GM23248 (cell line): ENCODE measurements around the gene ERCC2. TPM values are rescaled to one million over a fixed set of nuclear protein-coding genes. Genes with fewer than 3 reads are reported as not detected.
"Not testable (repeated sequence)": the region's sequence is repeated elsewhere in the genome, so short reads cannot be mapped to it uniquely, and the experiment has no call there.

Experiments used
- DNase-seq: peaks from one replicate; pipeline ENCODE4 v3.0.0-alpha.2; 2015
- H2AFZ ChIP-seq: fragments of 200-600 bp; sonication (generic); 2 replicates; pipeline ENCODE4 v1.6.1; 2016; ENCODE audit warnings: antibody characterized with exemption
- H3F3A ChIP-seq: fragments of 200-600 bp; sonication (generic); 2 replicates; pipeline ENCODE4 v1.6.1; 2016; ENCODE audit warnings: mild to moderate bottlenecking, antibody characterized with exemption, mixed run types; ENCODE audit not compliant: insufficient read depth
- H3K27ac ChIP-seq: fragments of 200-600 bp; sonication (generic); 2 replicates; pipeline ENCODE4 v1.5.1; 2016; ENCODE audit warnings: mild to moderate bottlenecking
- H3K27me3 ChIP-seq: fragments of 200-600 bp; sonication (generic); replicated peaks from 2 replicates; pipeline ENCODE4 v1.6.1; 2016; ENCODE audit warnings: mild to moderate bottlenecking; ENCODE audit not compliant: insufficient read depth
- H3K36me3 ChIP-seq: fragments of 200-600 bp; sonication (generic); 2 replicates; pipeline ENCODE4 v1.6.1; 2016; ENCODE audit warnings: low read depth, mild to moderate bottlenecking
- H3K4me1 ChIP-seq: fragments of 200-600 bp; sonication (generic); 2 replicates; pipeline ENCODE4 v1.6.1; 2016; ENCODE audit warnings: mild to moderate bottlenecking; ENCODE audit not compliant: insufficient read depth
- H3K4me2 ChIP-seq: fragments of 200-600 bp; sonication (generic); one replicate; pipeline ENCODE4 v1.6.1; 2016; ENCODE audit warnings: mild to moderate bottlenecking; ENCODE audit not compliant: unreplicated experiment
- H3K4me3 ChIP-seq: fragments of 200-600 bp; sonication (generic); 2 replicates; pipeline ENCODE4 v1.5.1; 2016; ENCODE audit warnings: mild to moderate bottlenecking
- H3K79me2 ChIP-seq: fragments of 200-600 bp; sonication (generic); 2 replicates; pipeline ENCODE4 v1.6.1; 2016; ENCODE audit warnings: mild to moderate bottlenecking; ENCODE audit not compliant: insufficient read depth
- H3K9ac ChIP-seq: fragments of 200-600 bp; sonication (generic); 2 replicates; pipeline ENCODE4 v1.6.1; 2016; ENCODE audit warnings: mild to moderate bottlenecking
- H3K9me2 ChIP-seq: fragments of 200-600 bp; sonication (generic); 2 replicates; pipeline ENCODE4 v1.6.1; 2016; ENCODE audit warnings: mixed run types, mild to moderate bottlenecking, moderate library complexity; ENCODE audit not compliant: insufficient read depth
- H3K9me3 ChIP-seq: fragments of 200-600 bp; sonication (generic); one replicate; pipeline ENCODE4 v1.6.1; 2017; ENCODE audit warnings: low read depth
- H4K20me1 ChIP-seq: fragments of 200-600 bp; sonication (generic); 2 replicates; pipeline ENCODE4 v1.6.0; 2016; ENCODE audit not compliant: insufficient read depth
- EZH2 ChIP-seq: fragments of 200-600 bp; sonication (generic); IDR thresholded peaks from 2 replicates; pipeline ENCODE4 v1.6.1; 2018; ENCODE audit warnings: antibody characterized with exemption, mild to moderate bottlenecking; ENCODE audit not compliant: insufficient read depth, poor library complexity, severe bottlenecking
- EZH2phosphoT487 ChIP-seq: fragments of 200-600 bp; sonication (generic); IDR thresholded peaks from 2 replicates; pipeline ENCODE4 v1.6.1; 2018; ENCODE audit warnings: antibody characterized with exemption, moderate library complexity, mild to moderate bottlenecking, low read depth; ENCODE audit not compliant: insufficient read depth
- WGBS, 2 experiments: methylation state at CpG; one replicate each; pipeline ENCODE4 v1.1.6; 2015 to 2017; ENCODE audit warnings: low lambda C conversion rate in 2 of 2, low coverage in 1 of 2; ENCODE audit errors: missing lambda C conversion rate in 2 of 2; 5-methylcytosine and 5-hydroxymethylcytosine counted together
- in situ Hi-C: fragments of 300-500 bp; cut with MboI; formaldehyde crosslinking; loops from 2 replicates; pipeline ENCODE4 v1.15.0; 2020
- polyA plus RNA-seq: library from polyadenylated mRNA; unstranded; fragments of >200 nt; fragmentation: Nextera tagmentation; extraction: Ambion mirVana; gene quantifications from 2 replicates; pipeline ENCODE4 v1.2.1, GENCODE V29; 2016
- total RNA-seq: library from RNA; depleted of rRNA; stranded (reverse); fragments of >200 nt; shearing (Covaris generic); gene quantifications from 2 replicates; pipeline ENCODE4 v1.2.3, GENCODE V29; 2014

Gene ERCC2
- total and polyA plus RNA-seq, 2 experiments from 2014 or later, result 13.7 to 32.3 TPM

DNA sequence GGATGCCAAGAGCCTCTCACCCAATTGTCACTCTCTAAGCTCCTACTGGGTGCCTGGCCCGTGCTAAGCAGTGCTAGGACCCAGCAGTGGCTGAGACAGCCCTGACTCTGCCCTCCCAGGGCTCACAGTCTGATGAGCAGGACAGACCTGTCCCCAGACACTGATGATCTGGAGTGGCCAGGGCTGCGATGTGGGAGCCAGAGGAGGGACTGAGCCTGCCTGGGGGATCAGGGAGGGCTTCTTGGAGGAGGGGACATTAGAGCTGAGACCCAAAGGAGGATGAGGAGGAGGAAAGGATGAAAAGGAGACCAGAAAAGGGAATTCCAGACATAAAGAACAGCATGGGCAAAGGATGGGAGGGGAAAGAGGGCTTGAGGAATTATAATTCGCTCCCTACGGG lies 46.8 kb upstream of the ERCC2 start:
- Histone ChIP-seq H2AFZ (no peak overlapping the region), H3K9me3 (no peaks in the 10 kb centered on the region), H3K4me2 (no peak overlapping the region), H3K9ac (no peak overlapping the region), H3K79me2 (peaks cover 5% of the 10 kb centered on the region), H3K27ac (no peak overlapping the region), H3K36me3 (peaks cover 30% of the 10 kb centered on the region; the same call in 1 of the 2 replicates), H3F3A (0 out of 2 replicates have a peak, but pooled peaks cover 3% of the 10 kb centered on the region), H4K20me1 (no peaks in the 10 kb centered on the region), H3K27me3 (no peaks in the 10 kb centered on the region), H3K9me2 (no peaks in the 10 kb centered on the region), H3K4me1 (peaks cover 7% of the 10 kb centered on the region; the same call in 1 of the 2 replicates), H3K4me3 (no peak overlapping the region)
- WGBS, 2 experiments, result 96 to 98% methylated on average over 4 of the region's 4 CpGs
- TF ChIP-seq EZH2phosphoT487 (no peak), EZH2 (no peak)
- in situ Hi-C loops, result no loop called here
- no peak for DNase-seq

DNA sequence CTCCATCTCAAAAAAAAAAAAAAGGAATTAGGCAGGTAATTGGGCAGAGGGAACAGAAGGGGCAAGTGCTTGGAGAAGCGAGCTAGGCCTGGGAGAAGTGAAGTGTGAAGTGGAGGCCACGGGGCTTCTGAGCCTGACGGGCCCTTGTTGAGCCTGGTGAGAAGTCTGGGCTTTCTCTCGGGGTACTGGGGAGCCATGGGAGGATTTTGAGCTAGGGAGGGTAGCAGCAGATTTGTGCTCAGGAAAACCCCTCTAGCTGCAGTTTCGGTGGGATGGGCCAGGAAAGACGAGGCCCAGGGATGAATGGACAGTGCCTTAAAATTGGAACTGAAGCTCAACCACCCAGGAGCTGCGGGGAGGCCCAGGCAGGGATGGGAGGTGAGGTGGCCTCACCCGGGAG lies 44.1 kb upstream of the ERCC2 start:
- Histone ChIP-seq H3K79me2 (no peaks in the 10 kb centered on the region), H3K4me3 (no peak overlapping the region), H3K27ac (no peak overlapping the region), H3K9me2 (no peaks in the 10 kb centered on the region), H3F3A (0 out of 2 replicates have a peak, but pooled peaks cover 7% of the 10 kb centered on the region), H3K36me3 (peaks cover 32% of the 10 kb centered on the region; the same call in 1 of the 2 replicates), H3K4me1 (peaks cover 7% of the 10 kb centered on the region; the same call in 1 of the 2 replicates), H3K4me2 (no peak overlapping the region), H3K9ac (no peak overlapping the region), H3K9me3 (no peaks in the 10 kb centered on the region), H3K27me3 (no peaks in the 10 kb centered on the region), H2AFZ (no peak overlapping the region), H4K20me1 (no peaks in the 10 kb centered on the region)
- DNase-seq, result no peak
- no peak for TF ChIP-seq EZH2
- no peak for TF ChIP-seq EZH2phosphoT487
- WGBS, 2 experiments, result 98 to 99% methylated on average over 8 of the region's 8 CpGs
- in situ Hi-C loops, result no loop called here

DNA sequence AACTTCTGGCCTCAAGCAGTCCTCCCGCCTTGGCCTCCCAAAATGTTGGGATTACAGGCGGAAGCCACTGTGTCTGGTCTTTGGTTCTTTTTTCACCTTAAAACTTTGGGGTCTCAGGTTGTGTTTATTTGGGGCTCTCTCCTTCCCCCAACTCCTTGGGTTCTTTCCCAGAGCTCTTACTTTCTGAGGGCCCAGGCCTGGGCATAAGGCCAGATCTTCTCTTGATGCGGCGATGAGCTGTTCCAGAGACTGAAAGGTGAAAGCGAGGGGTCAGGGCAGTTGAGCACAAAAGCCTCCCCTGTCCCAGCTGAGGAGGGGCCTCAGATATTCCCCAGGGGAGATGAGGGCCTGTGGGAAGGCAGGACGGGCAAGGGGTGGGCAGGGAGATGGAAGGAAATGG lies 43.1 kb upstream of the ERCC2 start:
- DNase-seq, result no peak
- in situ Hi-C loops, result no loop called here
- Histone ChIP-seq H3K9me3 (no peaks in the 10 kb centered on the region), H3K9me2 (no peaks in the 10 kb centered on the region), H3K27ac (no peak overlapping the region), H3K79me2 (no peaks in the 10 kb centered on the region), H3K9ac (no peak overlapping the region), H3K4me1 (peaks cover 7% of the 10 kb centered on the region; the same call in 1 of the 2 replicates), H3K4me3 (no peak overlapping the region), H3K27me3 (no peaks in the 10 kb centered on the region), H3F3A (0 out of 2 replicates have a peak, but pooled peaks cover 12% of the 10 kb centered on the region), H3K4me2 (no peak overlapping the region), H3K36me3 (peaks cover 32% of the 10 kb centered on the region; the same call in 1 of the 2 replicates), H2AFZ (no peak overlapping the region), H4K20me1 (no peaks in the 10 kb centered on the region)
- TF ChIP-seq EZH2, result no peak
- TF ChIP-seq EZH2phosphoT487, result no peak
- WGBS, 2 experiments, result 94 to 95% methylated on average over 6 of the region's 6 CpGs

DNA sequence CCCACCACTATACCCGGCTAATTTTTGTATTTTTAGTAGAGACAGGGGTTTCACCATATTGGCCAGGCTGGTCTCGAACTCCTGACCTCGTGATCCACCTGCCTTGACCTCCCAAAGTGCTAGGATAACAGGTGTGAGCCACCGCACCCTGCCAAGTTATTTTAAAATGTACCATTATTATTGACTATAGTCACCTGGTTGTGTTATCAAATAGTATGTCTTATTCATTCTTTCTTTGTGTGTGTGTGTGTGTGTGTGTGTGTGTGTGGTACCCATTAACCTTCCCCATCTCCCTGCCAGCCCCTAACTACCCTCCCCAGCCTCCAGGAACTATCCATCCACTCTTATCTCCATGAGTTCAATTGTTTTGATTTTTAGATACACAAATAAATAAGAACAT lies 40.0 kb upstream of the ERCC2 start:
- WGBS, 2 experiments, result 96% methylated on average over 4 of the region's 4 CpGs
- H3K9me2 ChIP-seq, H3K9ac ChIP-seq, H4K20me1 ChIP-seq, in situ Hi-C loops, H3K4me3 ChIP-seq, H3K4me2 ChIP-seq, H3K27me3 ChIP-seq, DNase-seq, H3K9me3 ChIP-seq, H3K4me1 ChIP-seq, H2AFZ ChIP-seq, H3K27ac ChIP-seq: not testable (repeated sequence)
- peaks cover 15% of the 10 kb centered on the region for H3K79me2 ChIP-seq
- H3K36me3 ChIP-seq, result peaks cover 16% of the 10 kb centered on the region; the same call in 1 of the 2 replicates
- peaks cover 19% of the 10 kb centered on the region; the same call in 1 of the 2 replicates for H3F3A ChIP-seq

DNA sequence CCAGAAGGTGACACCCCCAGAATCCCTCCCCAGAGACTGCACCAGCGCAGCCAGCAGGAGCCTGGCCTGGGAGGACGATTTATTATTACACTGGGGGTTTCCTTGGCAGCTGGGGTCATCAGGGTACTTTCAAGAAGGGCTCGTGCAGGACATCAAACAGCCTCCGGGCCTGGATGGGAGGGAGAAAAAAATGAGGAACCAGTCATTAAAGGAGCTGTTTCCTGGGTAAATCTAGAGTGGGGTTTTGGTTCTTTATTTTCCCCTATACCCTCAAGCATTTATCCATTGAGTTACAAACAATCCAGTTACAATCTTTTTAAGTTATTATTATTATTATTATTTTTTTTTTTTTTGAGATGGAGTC lies 39.2 kb upstream of the ERCC2 start:
- Histone ChIP-seq H3K79me2 (peaks cover 15% of the 10 kb centered on the region), H3K9me2 (no peaks in the 10 kb centered on the region), H3K4me1 (peaks cover 8% of the 10 kb centered on the region; the same call in 1 of the 2 replicates), H3F3A (peaks cover 19% of the 10 kb centered on the region; the same call in 1 of the 2 replicates), H3K9me3 (no peaks in the 10 kb centered on the region), H3K4me2 (no peak overlapping the region), H3K36me3 (peaks cover 16% of the 10 kb centered on the region; the same call in 1 of the 2 replicates), H3K4me3 (no peak overlapping the region), H4K20me1 (no peaks in the 10 kb centered on the region), H3K27me3 (no peaks in the 10 kb centered on the region), H3K27ac (no peak overlapping the region), H2AFZ (no peak overlapping the region), H3K9ac (no peak overlapping the region)
- no peak for DNase-seq
- TF ChIP-seq EZH2, result no peak
- TF ChIP-seq EZH2phosphoT487, result no peak
- in situ Hi-C loops, result no loop called here
- 63 to 75% methylated on average over 4 of the region's 4 CpGs for WGBS, 2 experiments
